ENCODE data around the gene SH3PXD2A. TPM values are rescaled to one million over a fixed set of nuclear protein-coding genes. Genes with fewer than 3 reads are reported as not detected.
A peak's percentile ranks its signal among the peaks of the same experiment; 100 is the strongest.
"Not testable (repeated sequence)": the region's sequence is repeated elsewhere in the genome, so short reads cannot be mapped to it uniquely, and the experiment has no call there.

The SH3PXD2A gene
- total RNA-seq, 1 donor from 2014 or later: 17.3 TPM

- Mint-ChIP-seq H3K4me1 (ENCODE audit: low read depth, unreplicated experiment) (peaks cover 21% of the 10 kb centered on the region), H3K36me3 (ENCODE audit: low read depth, unreplicated experiment) (peaks cover 2% of the 10 kb centered on the region)
Measured at GRCh38 chr10:103847346-103847745, 8.0 kb downstream of the SH3PXD2A start.

GRCh38 chr10:103845972-103846371 lies 9.4 kb downstream of the SH3PXD2A start:
- Histone ChIP-seq H3K4me1 (ENCODE audit: insufficient read depth, low read length) (peaks cover 32% of the 10 kb centered on the region), H3K79me2 (ENCODE audit: insufficient read depth, low read length) (peaks cover 15% of the 10 kb centered on the region), H3K9ac (ENCODE audit: low read length) (no peak overlapping the region), H3K9me3 (ENCODE audit: insufficient read depth, low read depth, low read length) (no peaks in the 10 kb centered on the region), H3K27ac (ENCODE audit: low read depth, low read length) (no peak overlapping the region), H3K27me3 (ENCODE audit: insufficient read depth, low read length) (no peaks in the 10 kb centered on the region), H3K4me2 (ENCODE audit: low read length) (no peak overlapping the region), H4K20me1 (ENCODE audit: insufficient read depth, low read length) (peaks cover 14% of the 10 kb centered on the region), H2AFZ (ENCODE audit: low read depth, low read length) (no peak overlapping the region), H3K4me3 (ENCODE audit: insufficient read depth, low read depth, low read length) (no peak overlapping the region), H3K36me3 (ENCODE audit: insufficient read depth, low read length) (no peaks in the 10 kb centered on the region)
- no peak for TF ChIP-seq CTCF (IDR thresholded peaks at IDR 0.05; ENCODE audit: insufficient read depth, low read depth, low read length)
- TF ChIP-seq EZH2 (IDR thresholded peaks at IDR 0.05; ENCODE audit: insufficient read depth, low read length): no peak
- Mint-ChIP-seq H3K4me3 (ENCODE audit: unreplicated experiment) (no peak overlapping the region), H3K27me3 (ENCODE audit: low read depth, unreplicated experiment) (no peaks in the 10 kb centered on the region), H3K27ac (ENCODE audit: unreplicated experiment) (no peak overlapping the region), H3K9me3 (ENCODE audit: unreplicated experiment) (no peaks in the 10 kb centered on the region), H3K4me1 (ENCODE audit: low read depth, unreplicated experiment) (peaks cover 21% of the 10 kb centered on the region), H3K36me3 (ENCODE audit: low read depth, unreplicated experiment) (peaks cover 4% of the 10 kb centered on the region)
- DNase-seq (ENCODE audit: low read depth) (no peak), FAIRE-seq (no peak)

More at GRCh38 chr10:103847346-103847745, 8.0 kb downstream of the SH3PXD2A start:
- Histone ChIP-seq H4K20me1 (ENCODE audit: insufficient read depth, low read length) (peaks cover 8% of the 10 kb centered on the region), H3K27me3 (ENCODE audit: insufficient read depth, low read length) (no peaks in the 10 kb centered on the region), H3K9ac (ENCODE audit: low read length) (no peak overlapping the region), H3K9me3 (ENCODE audit: insufficient read depth, low read depth, low read length) (no peaks in the 10 kb centered on the region), H3K4me2 (ENCODE audit: low read length) (no peak overlapping the region), H3K79me2 (ENCODE audit: insufficient read depth, low read length) (peaks cover 9% of the 10 kb centered on the region), H2AFZ (ENCODE audit: low read depth, low read length) (no peak overlapping the region), H3K4me3 (ENCODE audit: insufficient read depth, low read depth, low read length) (no peak overlapping the region), H3K4me1 (ENCODE audit: insufficient read depth, low read length) (peaks cover 38% of the 10 kb centered on the region), H3K36me3 (ENCODE audit: insufficient read depth, low read length) (no peaks in the 10 kb centered on the region), H3K27ac (ENCODE audit: low read depth, low read length) (no peak overlapping the region)
- FAIRE-seq (no peak), DNase-seq (ENCODE audit: low read depth) (no peak)
- no peak overlapping the region for H3K4me3 Mint-ChIP-seq (ENCODE audit: unreplicated experiment)
- TF ChIP-seq CTCF (IDR thresholded peaks at IDR 0.05; ENCODE audit: insufficient read depth, low read depth, low read length) (no peak), EZH2 (IDR thresholded peaks at IDR 0.05; ENCODE audit: insufficient read depth, low read length) (no peak)
- no peak overlapping the region for H3K27ac Mint-ChIP-seq (ENCODE audit: unreplicated experiment)
- no peaks in the 10 kb centered on the region for H3K9me3 Mint-ChIP-seq (ENCODE audit: unreplicated experiment)
- H3K27me3 Mint-ChIP-seq (ENCODE audit: low read depth, unreplicated experiment): no peaks in the 10 kb centered on the region

- not testable (repeated sequence) for FAIRE-seq
Measured at GRCh38 chr10:103845346-103845745, 10.0 kb downstream of the SH3PXD2A start.

More at GRCh38 chr10:103845346-103845745, 10.0 kb downstream of the SH3PXD2A start:
- not testable (repeated sequence) for H3K27me3 Mint-ChIP-seq (ENCODE audit: low read depth, unreplicated experiment); H3K27me3 ChIP-seq (ENCODE audit: insufficient read depth, low read length); H3K27ac Mint-ChIP-seq (ENCODE audit: unreplicated experiment); H3K4me3 ChIP-seq (ENCODE audit: insufficient read depth, low read depth, low read length); H3K9me3 Mint-ChIP-seq (ENCODE audit: unreplicated experiment); H3K27ac ChIP-seq (ENCODE audit: low read depth, low read length); H3K9me3 ChIP-seq (ENCODE audit: insufficient read depth, low read depth, low read length); H3K4me2 ChIP-seq (ENCODE audit: low read length); DNase-seq (ENCODE audit: low read depth); H2AFZ ChIP-seq (ENCODE audit: low read depth, low read length); H3K36me3 Mint-ChIP-seq (ENCODE audit: low read depth, unreplicated experiment); H3K9ac ChIP-seq (ENCODE audit: low read length); H3K36me3 ChIP-seq (ENCODE audit: insufficient read depth, low read length)
- H3K4me1 ChIP-seq (ENCODE audit: insufficient read depth, low read length): peaks cover 26% of the 10 kb centered on the region
- peaks cover 19% of the 10 kb centered on the region for H3K79me2 ChIP-seq (ENCODE audit: insufficient read depth, low read length)
- H4K20me1 ChIP-seq (ENCODE audit: insufficient read depth, low read length): peaks cover 15% of the 10 kb centered on the region
- H3K4me1 Mint-ChIP-seq (ENCODE audit: low read depth, unreplicated experiment): peaks cover 17% of the 10 kb centered on the region
- H3K4me3 Mint-ChIP-seq (ENCODE audit: unreplicated experiment): peak overlapping the region; percentile 6
